NCI-H345 (cell line): ENCODE measurements around the gene SYT6.

Experiments
- DNase-seq: peaks from one replicate; lab custom pipeline; 2025; lab: John Stamatoyannopoulos, UW

Gene SYT6, protein sequence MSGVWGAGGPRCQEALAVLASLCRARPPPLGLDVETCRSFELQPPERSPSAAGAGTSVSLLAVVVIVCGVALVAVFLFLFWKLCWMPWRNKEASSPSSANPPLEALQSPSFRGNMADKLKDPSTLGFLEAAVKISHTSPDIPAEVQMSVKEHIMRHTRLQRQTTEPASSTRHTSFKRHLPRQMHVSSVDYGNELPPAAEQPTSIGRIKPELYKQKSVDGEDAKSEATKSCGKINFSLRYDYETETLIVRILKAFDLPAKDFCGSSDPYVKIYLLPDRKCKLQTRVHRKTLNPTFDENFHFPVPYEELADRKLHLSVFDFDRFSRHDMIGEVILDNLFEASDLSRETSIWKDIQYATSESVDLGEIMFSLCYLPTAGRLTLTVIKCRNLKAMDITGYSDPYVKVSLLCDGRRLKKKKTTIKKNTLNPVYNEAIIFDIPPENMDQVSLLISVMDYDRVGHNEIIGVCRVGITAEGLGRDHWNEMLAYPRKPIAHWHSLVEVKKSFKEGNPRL

GRCh38 chr1:114153261-114154145, at the start of gene SYT6:
Gene SYT6 (minus strand): TSS chr1:114153869. CDS start chr1:114153772, 97 bp downstream.
- DNase-seq: no peak

DNA sequence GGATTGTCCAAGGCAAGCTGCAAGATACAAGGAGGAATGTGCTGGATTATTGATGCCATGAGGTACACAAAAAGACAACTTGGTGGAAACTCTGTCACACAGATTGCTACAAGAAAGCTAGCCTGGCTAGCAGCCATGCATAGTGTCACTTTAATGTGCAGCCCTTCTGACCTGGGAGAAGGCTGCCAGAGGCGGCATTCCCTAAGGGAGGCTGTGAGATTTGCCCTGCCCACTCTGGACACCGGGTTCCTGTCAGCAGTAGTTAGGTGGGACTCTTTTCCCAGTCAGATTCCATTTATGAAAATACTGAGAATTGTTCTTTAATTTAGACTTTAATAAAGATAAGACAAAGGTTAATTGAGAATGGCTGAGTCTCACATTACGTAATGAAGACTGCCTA, 47.8 kb upstream of the SYT6 start:
- DNase-seq: no peak

GRCh38 chr1:114199017-114199594, 45.4 kb upstream of the SYT6 start:
- no peak for DNase-seq

DNA sequence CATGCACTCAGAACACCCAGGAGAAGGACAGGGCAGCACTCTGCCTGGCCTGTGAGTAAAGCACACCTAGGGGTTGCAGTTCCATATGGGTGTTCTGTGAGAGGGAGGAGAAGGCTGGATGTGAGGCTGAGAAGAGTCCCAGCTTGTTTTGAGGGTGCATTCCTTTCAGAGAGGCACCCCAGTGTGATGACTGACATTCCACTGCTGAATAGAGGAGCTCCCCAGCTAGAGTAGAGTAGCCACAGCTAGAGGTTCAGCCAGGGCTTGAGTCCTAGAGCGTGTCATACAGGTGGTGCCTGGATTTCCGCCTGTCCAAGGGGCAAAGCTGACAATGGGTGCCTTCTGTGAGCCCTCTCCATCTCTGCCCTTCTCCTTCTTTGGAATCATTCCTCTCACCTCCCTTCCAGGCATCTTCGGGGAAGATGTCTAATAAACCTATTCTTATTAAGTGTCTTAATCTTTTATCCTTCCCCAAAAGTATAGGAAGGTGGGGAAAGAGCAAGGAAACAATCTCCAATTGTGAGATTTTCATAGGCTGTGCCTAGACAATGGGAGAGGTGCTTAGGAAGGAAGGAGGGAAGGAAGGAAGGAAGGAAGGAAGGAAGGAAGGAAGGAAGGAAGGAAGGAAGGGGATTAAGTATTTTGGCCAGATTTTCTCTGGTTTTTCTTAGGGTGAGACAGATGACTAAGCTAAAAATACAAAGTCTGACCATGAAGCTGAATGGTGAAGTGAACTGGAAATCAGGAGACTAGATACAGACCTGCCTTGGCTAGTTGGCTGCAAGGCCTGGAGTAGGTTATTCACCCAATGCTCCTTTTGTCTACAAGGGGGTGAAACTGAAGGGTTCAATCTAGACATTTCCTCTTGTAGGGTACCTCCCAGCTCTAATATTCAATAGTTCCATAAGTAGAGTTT, 43.6 kb upstream of the SYT6 start:
- no peak for DNase-seq

DNA sequence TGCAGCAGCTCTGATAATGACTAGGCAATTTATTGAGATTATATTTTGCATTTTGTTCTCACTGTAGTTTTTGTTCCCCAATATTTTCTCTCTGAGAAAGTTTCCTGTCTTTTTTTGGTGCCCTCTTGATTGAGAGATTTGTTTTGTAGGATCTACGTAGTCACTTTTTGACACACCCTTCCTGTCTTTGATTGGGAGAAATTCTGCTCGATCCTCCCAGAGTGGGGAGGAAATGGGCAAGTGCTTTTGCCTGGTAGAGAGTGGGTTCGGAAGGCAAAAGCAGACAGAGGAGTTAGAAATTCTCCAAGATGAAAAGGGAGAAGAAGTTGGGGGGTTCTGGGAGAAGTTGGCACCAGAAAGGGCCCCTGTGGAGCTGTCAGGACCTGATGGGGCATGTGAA, 42.1 kb upstream of the SYT6 start:
- no peak for DNase-seq

- no peak for DNase-seq
These were observed 38.7 kb upstream of the SYT6 start for GRCh38 chr1:114192328-114192727.

DNA sequence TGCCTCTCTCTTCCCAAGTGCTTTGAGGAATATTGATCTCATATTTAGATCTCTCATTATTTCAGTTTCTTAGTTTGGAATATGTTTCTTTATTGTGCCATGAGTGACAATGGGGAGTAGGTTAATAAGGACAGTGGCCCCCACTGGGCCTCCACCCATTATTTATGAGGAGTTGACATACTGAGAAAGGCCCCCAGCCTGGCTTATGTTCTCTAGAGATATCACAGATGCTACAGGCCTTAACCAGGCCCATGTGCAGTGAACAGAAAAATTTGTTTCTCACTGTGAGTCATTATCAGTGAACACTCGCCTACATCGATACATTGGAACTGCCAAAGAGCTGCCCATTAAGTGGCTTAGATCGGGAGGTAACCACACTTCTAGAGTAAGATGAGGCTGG, 35.7 kb upstream of the SYT6 start:
- DNase-seq: no peak

- no peak for DNase-seq
These were observed 27.7 kb upstream of the SYT6 start for GRCh38 chr1:114181356-114181755.

DNA sequence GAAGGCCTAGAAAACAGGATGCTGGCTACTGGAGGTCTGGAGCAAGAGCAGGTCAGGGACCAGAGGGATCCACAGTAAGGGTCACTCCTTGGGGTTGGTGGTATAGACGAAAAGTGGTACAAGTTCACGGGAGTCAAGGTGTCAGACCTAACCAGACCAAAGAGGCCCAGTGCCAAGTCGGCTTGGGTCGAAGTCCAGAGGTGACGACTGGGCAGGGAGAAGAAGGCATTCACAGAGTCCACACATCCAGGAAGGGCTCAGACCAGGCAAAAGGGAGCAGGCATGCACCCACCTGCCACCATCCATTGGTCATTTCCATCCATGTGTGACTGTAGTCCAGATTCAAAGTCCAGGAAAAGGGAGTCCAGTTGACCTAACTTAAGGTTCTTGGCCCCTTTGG, 27.1 kb upstream of the SYT6 start:
- no peak for DNase-seq

- DNase-seq: no peak
These were observed 25.3 kb upstream of the SYT6 start for GRCh38 chr1:114178936-114179335.

GRCh38 chr1:114177282-114177681, 23.6 kb upstream of the SYT6 start:
- no peak for DNase-seq

DNA sequence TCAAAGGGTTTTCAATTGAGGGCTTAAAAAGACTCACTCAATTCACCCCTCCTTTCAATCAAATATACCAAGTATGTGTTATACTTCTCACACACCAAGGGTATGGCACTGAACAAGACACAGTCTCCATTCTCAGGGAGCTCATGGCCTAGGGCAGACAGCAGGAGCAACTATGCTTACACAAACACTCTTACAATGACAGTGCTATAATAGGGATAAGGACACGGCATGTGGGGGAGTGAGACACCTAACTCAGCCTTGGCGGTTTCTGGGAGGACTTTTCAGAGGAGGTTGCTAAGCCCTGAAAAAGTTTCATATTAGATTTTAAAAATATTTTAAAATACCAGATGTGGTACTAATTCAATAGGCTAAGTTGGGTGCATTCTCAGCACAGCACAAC, 22.7 kb upstream of the SYT6 start:
- DNase-seq: no peak

DNA sequence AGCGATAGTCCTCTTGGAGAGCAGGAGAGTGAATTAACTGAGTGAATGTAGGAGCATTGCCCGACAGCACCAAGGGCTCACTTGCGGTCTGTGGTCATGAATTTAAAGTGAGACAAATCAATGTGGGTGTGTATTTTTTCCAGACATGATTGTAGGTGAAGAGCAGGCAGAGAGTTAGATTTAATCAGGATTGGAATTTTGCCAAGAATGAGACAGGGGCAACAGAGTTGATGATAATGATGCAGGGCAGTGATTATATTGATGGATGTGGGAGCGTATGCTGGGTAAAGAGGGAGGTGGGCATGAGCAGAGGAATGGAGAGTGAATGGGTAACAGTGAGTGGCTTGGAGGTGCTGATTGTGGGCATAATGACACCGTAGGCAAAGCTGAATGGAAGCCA, 20.0 kb upstream of the SYT6 start:
- DNase-seq: peak; percentile 13

DNA sequence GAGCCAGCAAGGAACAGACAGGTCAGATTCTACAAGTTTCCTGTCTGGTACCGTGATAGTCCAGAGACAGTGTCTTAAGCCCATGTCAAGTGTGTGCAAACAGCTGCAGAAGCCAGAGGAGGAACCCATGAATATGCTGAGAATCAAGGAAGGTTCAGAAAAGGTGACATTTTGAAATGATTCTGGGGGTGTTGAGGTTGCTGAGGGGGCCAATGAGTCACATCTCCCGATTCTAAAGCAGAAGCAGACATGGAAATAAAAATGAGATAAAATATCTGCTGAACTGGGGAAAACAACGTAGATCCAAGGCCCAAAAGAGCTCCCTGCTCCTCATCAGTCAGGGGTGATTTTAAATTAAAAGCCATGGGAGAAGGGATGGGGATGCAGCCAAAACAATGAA, 15.8 kb upstream of the SYT6 start:
- DNase-seq: no peak

- no peak for DNase-seq
These were observed 13.6 kb upstream of the SYT6 start for GRCh38 chr1:114167226-114167625.

- no peak for DNase-seq
These were observed 11.3 kb upstream of the SYT6 start for GRCh38 chr1:114164840-114165543.

GRCh38 chr1:114159941-114160340, 6.3 kb upstream of the SYT6 start:
- no peak for DNase-seq

DNA sequence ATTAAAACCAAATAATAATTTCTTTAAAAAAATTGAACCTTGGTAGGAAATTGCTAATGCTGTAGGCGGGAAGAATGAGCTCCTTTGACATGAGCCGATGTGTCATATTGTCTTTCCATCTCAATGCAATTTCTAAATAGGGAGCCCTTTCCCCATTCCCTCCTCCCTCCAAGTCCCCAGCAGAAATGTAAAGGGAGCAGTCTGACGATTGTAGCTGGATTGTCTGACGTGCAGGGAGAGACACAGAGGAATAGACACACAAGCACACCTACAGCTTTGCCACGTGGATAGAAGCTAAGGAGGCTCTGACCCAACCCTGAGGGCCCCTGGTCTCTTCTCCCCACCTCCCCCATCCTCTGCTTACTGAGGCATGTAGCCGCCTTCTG, 3.6 kb upstream of the SYT6 start:
- DNase-seq: no peak

DNA sequence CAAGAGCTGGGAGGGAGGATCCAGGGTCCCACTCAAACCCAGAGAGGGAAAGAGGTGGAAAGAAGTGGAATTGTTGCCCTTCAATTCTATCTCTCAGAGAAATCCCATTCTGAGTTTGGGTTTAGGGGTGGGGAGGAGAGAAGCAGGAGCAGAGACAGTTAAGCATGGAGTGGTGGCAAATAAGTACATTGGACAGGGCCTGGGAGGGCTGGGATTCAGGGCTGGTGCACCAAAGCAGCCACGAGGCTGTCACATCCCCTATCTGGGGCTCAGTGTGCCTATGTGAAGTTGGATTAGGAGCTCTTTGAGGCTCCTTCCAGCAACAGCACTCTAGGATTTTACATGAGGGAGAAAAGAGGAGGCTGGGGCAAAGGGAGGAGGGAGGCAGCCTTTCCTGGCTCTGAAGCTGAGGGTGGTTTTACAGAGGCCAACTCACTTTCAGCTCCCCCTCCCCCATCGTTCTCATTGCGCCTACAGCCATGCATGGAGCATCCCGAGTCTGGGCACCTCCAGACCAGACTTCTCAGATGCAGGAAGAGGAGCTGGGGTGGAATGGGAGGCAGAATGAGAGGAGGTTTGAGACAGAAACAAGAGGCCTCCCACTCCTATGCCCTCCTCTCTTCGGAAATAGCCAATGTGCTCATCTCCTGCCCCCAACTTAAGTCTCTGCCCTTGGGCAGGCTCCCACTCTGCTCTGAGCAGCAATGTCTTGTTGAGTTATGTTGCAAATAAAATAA, 3.0 kb upstream of the SYT6 start:
- DNase-seq: no peak

DNA sequence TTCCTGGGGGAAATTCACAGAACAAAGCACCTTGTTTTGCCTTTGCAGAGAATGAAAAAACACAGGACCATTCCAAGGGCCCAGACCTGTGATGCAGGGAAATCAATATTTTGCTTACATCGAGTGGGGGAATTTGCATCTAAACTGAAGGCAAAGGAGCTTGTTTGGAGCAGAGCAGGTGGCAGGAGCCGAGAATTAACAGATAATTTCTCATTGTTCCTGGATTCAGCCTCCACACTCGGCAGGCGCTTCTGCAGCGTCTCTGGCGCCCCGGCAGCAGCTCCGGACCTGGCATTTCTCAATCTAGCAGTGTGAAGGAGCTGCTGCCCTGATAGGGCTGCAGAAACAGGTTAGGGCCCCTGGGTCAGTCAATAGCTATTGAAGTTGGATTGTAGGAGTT, 2.0 kb upstream of the SYT6 start:
- DNase-seq: no peak
